DOHH2 (cell line): ENCODE results near the gene CCDC107.

Experiments used
- CTCF ChIP-seq: fragments of 200-600 bp; sonication (generic); IDR thresholded peaks from one replicate; pipeline ENCODE4 v1.5.1; 2014; ENCODE audit warnings: antibody characterized with exemption, mild to moderate bottlenecking, low read depth, low read length; ENCODE audit not compliant: poor library complexity, severe bottlenecking
- EZH2phosphoT487 ChIP-seq: fragments of 200-600 bp; sonication (generic); IDR thresholded peaks from 2 replicates; pipeline ENCODE4 v1.6.1; 2017; ENCODE audit warnings: borderline replicate concordance, mild to moderate bottlenecking, antibody characterized with exemption, low read length, moderate library complexity, mixed read lengths

- TF ChIP-seq CTCF: no peak
- TF ChIP-seq EZH2phosphoT487: no peak
Measured at GRCh38 chr9:35636135-35636876, 21.8 kb upstream of the CCDC107 start.
